Stimulated activated naive CD8-positive, alpha-beta T cell treated with anti-CD3 and anti-CD28 coated beads, Interleukin-15, amount 100 ng/mL, for 72 hours (primary cell): ENCODE results near the gene UBE2V1.
"Not testable (repeated sequence)": the region's sequence is repeated elsewhere in the genome, so short reads cannot be mapped to it uniquely, and the experiment has no call there.

ENCODE experiments used
- ATAC-seq: fragments of 150-1000 bp; cut with Tn5 transposase; 2 replicates; pipeline ENCODE4 v1.10.0; 2021; ENCODE audit warnings: mild to moderate bottlenecking, moderate library complexity
- DNase-seq, 2 donors: peaks; one replicate each; pipeline ENCODE4 v3.0.0; 2021 to 2022
- H3K27ac Mint-ChIP-seq, 2 donors: one replicate each; pipeline ENCODE4 v1.8.0; 2022; ENCODE audit warnings: mild to moderate bottlenecking in 2 of 2, mixed read lengths in 2 of 2, moderate library complexity in 2 of 2
- H3K27me3 Mint-ChIP-seq: one replicate; pipeline ENCODE4 v1.8.0; 2022; ENCODE audit warnings: mixed read lengths
- H3K4me1 Mint-ChIP-seq: one replicate; pipeline ENCODE4 v1.8.0; 2022; ENCODE audit warnings: mild to moderate bottlenecking, mixed read lengths
- H3K4me3 Mint-ChIP-seq, 2 donors: one replicate each; pipeline ENCODE4 v1.8.0; 2022; ENCODE audit warnings: mild to moderate bottlenecking in 2 of 2, mixed read lengths in 2 of 2, moderate library complexity in 1 of 2
- H3K9me3 Mint-ChIP-seq, 2 donors: one replicate each; pipeline ENCODE4 v1.8.0; 2022; ENCODE audit warnings: mixed read lengths in 2 of 2

Gene UBE2V1

GRCh38 chr20:50112512-50113419 lies at the start of gene UBE2V1:
Gene UBE2V1 (minus strand): TSS chr20:50113150. CDS start chr20:50113128, 22 bp downstream.
- Mint-ChIP-seq H3K4me3 (peak within 1 kb of the TSS; percentile 94 to 98), H3K27ac (peak within 1 kb of the TSS; percentile 96 to 97)

GRCh38 chr20:50161494-50161893 lies 48.5 kb upstream of the UBE2V1 start:
- H3K9me3 Mint-ChIP-seq, ATAC-seq, H3K27ac Mint-ChIP-seq, H3K4me3 Mint-ChIP-seq, DNase-seq, H3K27me3 Mint-ChIP-seq: not testable (repeated sequence)
- H3K4me1 Mint-ChIP-seq: peaks cover 12% of the 10 kb centered on the region

More at GRCh38 chr20:50112512-50113419, at the start of gene UBE2V1:
- Mint-ChIP-seq H3K9me3 (no peaks in the 10 kb centered on the region), H3K27me3 (no peaks in the 10 kb centered on the region), H3K4me1 (peaks cover 83% of the 10 kb centered on the region)
- DNase-seq (peak; percentile 83 to 86), ATAC-seq (peak; percentile 73)

DNA sequence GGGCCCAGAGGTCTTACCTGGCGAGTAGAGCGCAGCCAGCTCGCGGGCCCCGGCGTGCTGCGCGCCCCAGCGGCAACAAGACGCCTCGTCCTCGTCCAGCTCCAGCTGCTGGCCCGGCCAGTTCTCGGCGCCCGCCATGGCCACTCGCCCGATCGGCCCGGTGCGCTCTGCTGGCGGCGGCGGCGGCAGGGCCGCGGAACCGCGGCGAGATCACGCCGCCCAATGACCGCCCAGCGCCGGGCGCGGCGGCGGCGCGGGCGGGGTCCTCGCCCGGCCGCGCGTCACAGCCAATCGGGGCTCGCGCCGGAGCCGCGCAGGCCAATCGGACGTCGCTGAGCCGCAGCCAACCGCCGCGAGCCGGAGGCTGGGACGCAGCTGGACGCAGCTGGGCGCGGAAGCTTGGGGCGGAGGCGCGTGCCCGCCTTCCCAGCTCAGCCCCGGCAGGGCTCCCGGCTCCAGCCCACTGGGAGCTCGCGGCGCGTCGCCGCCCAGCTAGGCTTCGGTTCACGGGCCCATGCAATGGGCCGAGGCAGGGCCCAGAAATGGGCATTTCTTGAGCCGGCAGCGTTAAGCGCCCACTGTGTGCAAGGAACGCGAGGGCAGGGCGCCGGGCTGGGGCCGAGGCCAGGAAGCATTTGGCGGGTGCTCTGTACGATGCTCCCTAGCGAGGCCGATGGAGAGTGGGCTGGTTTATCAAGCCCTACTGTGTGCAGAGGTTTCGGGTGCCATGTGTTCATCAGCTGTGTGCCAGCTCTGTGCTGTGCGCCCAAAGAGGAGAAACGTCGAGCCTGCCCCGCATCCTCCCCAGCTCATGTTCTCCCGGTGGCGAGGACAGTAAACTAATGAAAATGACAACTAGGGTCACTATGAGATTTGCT lies 40.8 kb upstream of the UBE2V1 start, which contains the start of gene PEDS1:
Gene PEDS1 (minus strand): TSS at position 224 of the 878 bp plus-strand sequence. CDS start 86 bp downstream, at position 138.
- DNase-seq: peak; percentile 83 to 84
- no peaks in the 10 kb centered on the region for H3K27me3 Mint-ChIP-seq
- peak within 1 kb of the TSS; percentile 89 to 93 for H3K4me3 Mint-ChIP-seq
- no peaks in the 10 kb centered on the region for H3K9me3 Mint-ChIP-seq
- H3K27ac Mint-ChIP-seq: peak within 1 kb of the TSS; percentile 92 to 96
- ATAC-seq: peak; percentile 97
- H3K4me1 Mint-ChIP-seq: peaks cover 53% of the 10 kb centered on the region

- DNase-seq (no peak), ATAC-seq (peak; percentile 1)
- no peaks in the 10 kb centered on the region for H3K9me3 Mint-ChIP-seq
- no peaks in the 10 kb centered on the region for H3K27me3 Mint-ChIP-seq
- H3K4me3 Mint-ChIP-seq: peak overlapping the region; percentile 89 to 93
- H3K4me1 Mint-ChIP-seq: peaks cover 59% of the 10 kb centered on the region
- peak overlapping the region; percentile 92 to 96 for H3K27ac Mint-ChIP-seq
Measured at GRCh38 chr20:50153153-50153499, 40.2 kb upstream of the UBE2V1 start.

DNA sequence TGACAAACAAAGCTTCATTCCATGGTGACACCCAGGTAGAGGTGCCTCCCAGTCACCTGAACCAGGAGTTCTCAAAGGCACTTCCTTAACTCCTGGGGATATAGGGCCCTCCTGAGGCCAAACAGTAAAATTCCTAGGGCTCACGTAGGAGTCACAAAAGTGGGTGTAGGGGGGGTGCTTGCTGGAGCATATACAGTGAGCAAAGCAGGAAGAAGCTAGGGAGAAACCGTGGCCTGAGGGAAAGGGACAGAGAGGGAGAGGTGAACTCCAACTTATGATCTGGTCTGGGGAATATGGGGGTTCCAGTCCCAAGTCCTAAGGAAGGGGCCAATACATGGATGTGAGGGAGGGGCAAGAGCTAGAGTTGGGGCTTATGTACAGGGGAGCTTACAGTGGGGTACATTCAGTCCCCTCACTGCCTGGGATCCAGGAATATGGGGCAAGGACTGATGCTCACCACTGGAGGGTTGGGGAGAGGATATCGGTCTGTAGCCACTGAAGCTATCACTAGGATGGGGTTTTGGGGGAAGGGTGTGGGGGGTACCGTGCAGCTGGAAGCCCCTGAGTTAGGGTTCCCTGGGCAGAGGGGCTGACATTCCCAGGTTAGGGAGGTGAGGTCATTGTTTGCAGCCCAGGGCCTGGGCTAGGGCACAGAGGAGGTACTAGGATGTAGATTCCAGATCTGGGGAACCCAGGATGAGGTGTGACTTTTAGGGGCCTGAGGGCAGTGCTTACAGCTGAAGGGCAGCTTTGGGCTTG lies 39.6 kb upstream of the UBE2V1 start:
- peak overlapping the region; percentile 92 to 96 for H3K27ac Mint-ChIP-seq
- H3K9me3 Mint-ChIP-seq: no peaks in the 10 kb centered on the region
- peaks cover 64% of the 10 kb centered on the region for H3K4me1 Mint-ChIP-seq
- no peak for DNase-seq
- ATAC-seq: no peak
- no peaks in the 10 kb centered on the region for H3K27me3 Mint-ChIP-seq
- peak overlapping the region; percentile 89 to 93 for H3K4me3 Mint-ChIP-seq

- Mint-ChIP-seq H3K27ac (peak overlapping the region; percentile 72 to 81), H3K9me3 (no peaks in the 10 kb centered on the region), H3K4me1 (peaks cover 78% of the 10 kb centered on the region), H3K27me3 (no peaks in the 10 kb centered on the region), H3K4me3 (peak overlapping the region; percentile 89 to 93)
- ATAC-seq: no peak
- no peak for DNase-seq
Measured at GRCh38 chr20:50151034-50151743, 38.2 kb upstream of the UBE2V1 start.

GRCh38 chr20:50149481-50150254 lies 36.7 kb upstream of the UBE2V1 start:
- Mint-ChIP-seq H3K4me3 (peak overlapping the region in 1 of 2 donors; percentile 22), H3K27me3 (no peaks in the 10 kb centered on the region), H3K9me3 (no peaks in the 10 kb centered on the region), H3K27ac (peak overlapping the region in 1 of 2 donors; percentile 27), H3K4me1 (peaks cover 84% of the 10 kb centered on the region)
- DNase-seq: no peak
- no peak for ATAC-seq

DNA sequence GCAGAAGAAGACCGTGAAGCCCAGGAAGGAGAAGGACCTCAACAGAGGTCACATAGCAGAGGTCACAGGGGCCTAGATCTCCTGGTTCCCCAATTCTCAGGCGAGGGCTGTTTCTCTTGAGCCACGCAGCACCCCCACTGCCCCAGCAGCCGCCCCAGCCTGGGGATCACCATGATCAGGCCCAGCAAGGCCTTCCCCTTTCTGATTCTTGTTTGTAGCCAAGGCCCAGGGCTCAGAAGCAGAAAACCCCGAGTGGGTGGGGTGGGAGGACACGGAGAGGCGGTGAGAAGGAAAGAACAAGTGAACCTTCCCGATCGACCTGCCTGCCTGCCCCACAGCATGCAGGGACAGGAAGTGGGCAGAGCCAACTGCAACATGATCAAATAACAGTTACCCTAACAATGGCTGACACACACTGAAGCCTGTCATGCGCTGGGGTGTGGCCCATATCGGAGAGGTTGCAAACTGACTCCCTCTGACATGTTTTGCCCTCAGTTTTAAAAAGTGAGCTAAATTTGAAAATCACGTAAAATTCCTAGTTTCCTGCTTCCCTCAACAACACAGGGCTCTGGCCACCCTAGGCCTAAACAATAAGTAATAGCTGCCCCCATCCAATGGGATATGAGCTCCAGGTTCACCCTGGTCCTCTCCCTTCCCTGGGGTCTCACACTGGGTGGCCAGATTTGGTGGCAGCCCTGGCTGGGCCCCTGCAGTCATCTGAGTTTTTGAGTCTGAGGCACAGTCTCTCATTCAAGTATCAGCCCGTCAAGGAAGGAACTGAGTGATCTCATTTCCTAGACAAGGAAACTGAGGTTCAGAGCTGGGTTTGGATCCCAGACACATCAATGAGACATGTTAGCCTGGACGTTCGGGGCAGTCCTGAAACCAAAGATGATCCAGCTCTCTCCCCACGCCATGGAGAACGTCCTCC lies 34.0 kb upstream of the UBE2V1 start:
- Mint-ChIP-seq H3K4me1 (peaks cover 74% of the 10 kb centered on the region), H3K27ac (peak overlapping the region; percentile 97 to 98), H3K9me3 (no peaks in the 10 kb centered on the region), H3K27me3 (no peaks in the 10 kb centered on the region), H3K4me3 (peak overlapping the region; percentile 80 to 84)
- peak; percentile 98 for ATAC-seq
- DNase-seq: peak; percentile 54 to 79

DNA sequence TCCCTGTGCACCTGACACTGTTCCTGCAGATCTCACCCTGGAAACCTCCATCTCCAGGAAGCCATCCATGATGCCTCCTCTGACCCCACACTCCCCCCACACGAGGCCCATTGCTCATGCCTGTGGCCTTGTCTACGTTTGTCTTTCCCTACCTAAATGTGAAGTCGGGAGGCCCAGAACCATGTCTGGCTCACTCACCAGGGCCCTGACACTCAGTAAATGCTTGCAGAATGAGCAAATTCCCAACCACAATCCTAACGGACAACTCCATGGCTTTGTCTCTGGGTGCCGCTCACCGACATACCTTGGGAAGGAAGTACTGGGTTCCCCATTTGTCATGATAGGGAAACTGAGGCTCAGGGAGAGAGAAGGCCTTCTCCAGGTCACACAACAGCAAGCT lies 33.3 kb upstream of the UBE2V1 start:
- ATAC-seq (no peak), DNase-seq (no peak)
- peak overlapping the region; percentile 80 to 84 for H3K4me3 Mint-ChIP-seq
- H3K4me1 Mint-ChIP-seq: peaks cover 66% of the 10 kb centered on the region
- peak overlapping the region; percentile 97 to 98 for H3K27ac Mint-ChIP-seq
- no peaks in the 10 kb centered on the region for H3K27me3 Mint-ChIP-seq
- no peaks in the 10 kb centered on the region for H3K9me3 Mint-ChIP-seq

DNA sequence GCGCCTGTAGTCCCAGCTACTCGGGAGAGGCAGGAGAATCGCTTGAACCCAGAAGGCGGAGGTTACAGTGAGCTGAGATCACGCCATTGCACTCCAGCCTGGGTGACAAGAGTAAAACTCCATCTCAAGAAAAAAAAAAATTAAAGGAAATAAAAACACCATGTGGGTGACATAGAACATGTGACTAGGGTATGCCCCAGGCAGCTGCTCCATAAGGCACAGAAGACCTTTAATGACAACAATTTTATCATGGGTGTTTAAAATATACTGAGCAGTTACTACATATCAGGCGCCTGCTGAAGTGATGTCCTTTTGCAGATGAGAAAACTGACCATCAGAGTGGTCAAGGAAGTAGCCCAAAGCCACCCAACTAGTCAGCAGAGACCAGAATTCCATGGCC lies 32.6 kb upstream of the UBE2V1 start:
- no peak for ATAC-seq
- H3K27me3 Mint-ChIP-seq: no peaks in the 10 kb centered on the region
- H3K4me3 Mint-ChIP-seq: no peak overlapping the region
- no peak for DNase-seq
- peaks cover 64% of the 10 kb centered on the region for H3K4me1 Mint-ChIP-seq
- H3K27ac Mint-ChIP-seq: peak overlapping the region; percentile 97 to 98
- H3K9me3 Mint-ChIP-seq: no peaks in the 10 kb centered on the region

- H3K27me3 Mint-ChIP-seq: no peaks in the 10 kb centered on the region
- peaks cover 58% of the 10 kb centered on the region for H3K4me1 Mint-ChIP-seq
- no peak overlapping the region for H3K27ac Mint-ChIP-seq
- DNase-seq (no peak), ATAC-seq (no peak)
- H3K9me3 Mint-ChIP-seq: no peaks in the 10 kb centered on the region
- H3K4me3 Mint-ChIP-seq: no peak overlapping the region
Measured at GRCh38 chr20:50144362-50144761, 31.4 kb upstream of the UBE2V1 start.

GRCh38 chr20:50142812-50143211 lies 29.9 kb upstream of the UBE2V1 start:
- DNase-seq: no peak
- Mint-ChIP-seq H3K27me3 (no peaks in the 10 kb centered on the region), H3K27ac (no peak overlapping the region), H3K4me3 (no peak overlapping the region), H3K9me3 (no peaks in the 10 kb centered on the region), H3K4me1 (peaks cover 43% of the 10 kb centered on the region)
- no peak for ATAC-seq
